Stimulated activated naive CD4-positive, alpha-beta T cell treated with Interleukin-2 at 50 U/mL for 16 hours (primary cell): ENCODE data around the gene CLEC3B.
"Not testable (repeated sequence)": the region's sequence is repeated elsewhere in the genome, so short reads cannot be mapped to it uniquely, and the experiment has no call there.

ENCODE experiments used
- DNase-seq: peaks from one replicate; lab custom pipeline; 2025; lab: John Stamatoyannopoulos, UW

Gene CLEC3B

GRCh38 chr3:45035441-45036301 lies 9.6 kb downstream of the CLEC3B start:
- DNase-seq, result no peak

- peak; percentile 90 for DNase-seq
Observed at GRCh38 chr3:45037720-45038455, 11.8 kb downstream of the CLEC3B start.

GRCh38 chr3:45041666-45042065 lies 15.6 kb downstream of the CLEC3B start:
- no peak for DNase-seq

GRCh38 chr3:45042162-45042561 lies 16.1 kb downstream of the CLEC3B start:
- DNase-seq, result no peak

GRCh38 chr3:45043728-45044299 lies 17.7 kb downstream of the CLEC3B start:
- no peak for DNase-seq

- DNase-seq, result no peak
Observed at GRCh38 chr3:45048244-45048643, 22.1 kb downstream of the CLEC3B start.

GRCh38 chr3:45049807-45050206 lies 23.7 kb downstream of the CLEC3B start:
- DNase-seq, result no peak

- no peak for DNase-seq
Observed at GRCh38 chr3:45051685-45052084, 25.6 kb downstream of the CLEC3B start.

GRCh38 chr3:45053805-45054195 lies 27.7 kb downstream of the CLEC3B start:
- not testable (repeated sequence) for DNase-seq

- no peak for DNase-seq
Observed at GRCh38 chr3:45054196-45054857, 28.2 kb downstream of the CLEC3B start.

GRCh38 chr3:45055032-45055410 lies 28.9 kb downstream of the CLEC3B start:
- DNase-seq, result no peak

- DNase-seq, result no peak
Observed at GRCh38 chr3:45055411-45056143, 29.5 kb downstream of the CLEC3B start.

- DNase-seq, result no peak
Observed at GRCh38 chr3:45056608-45057301, 30.7 kb downstream of the CLEC3B start.

GRCh38 chr3:45057557-45057956 lies 31.5 kb downstream of the CLEC3B start:
- DNase-seq, result no peak

GRCh38 chr3:45059132-45059531 lies 33.0 kb downstream of the CLEC3B start:
- DNase-seq, result no peak

- no peak for DNase-seq
Observed at GRCh38 chr3:45060165-45060892, 34.2 kb downstream of the CLEC3B start.

- no peak for DNase-seq
Observed at GRCh38 chr3:45062697-45063070, 36.6 kb downstream of the CLEC3B start.

- DNase-seq, result peak; percentile 43
Observed at GRCh38 chr3:45064512-45065372, 38.6 kb downstream of the CLEC3B start.

- DNase-seq, result no peak
Observed at GRCh38 chr3:45065373-45065720, 39.2 kb downstream of the CLEC3B start.
